HCT116 (cell line): Measurements from ENCODE around the gene ABTB2. TPM values are rescaled to one million over a fixed set of nuclear protein-coding genes. Genes with fewer than 3 reads are reported as not detected.
"Not testable (repeated sequence)": the region's sequence is repeated elsewhere in the genome, so short reads cannot be mapped to it uniquely, and the experiment has no call there.

ENCODE experiments used
- ATAC-seq: fragments of 200-7000 bp; cut with Tn5 transposase; 2 replicates; pipeline ENCODE4 v1.9.1; 2020; ENCODE audit warnings: mild to moderate bottlenecking, moderate library complexity
- BruUV-seq: library from RNA; stranded (reverse); fragments of 400-500 nt; replicated peaks from 2 replicates; lab custom pipeline; 2021; lab: Mats Ljungman, UMichigan
- CTCF ChIA-PET: fragments of 300-600 bp; sonication (Branson Sonifier 250); formaldehyde crosslinking; loops from one replicate; lab custom pipeline; 2021; ENCODE audit warnings: antibody characterized with exemption; lab: Charles Lee
- POLR2A ChIA-PET: fragments of 300-600, 350-600 bp; sonication (Branson Sonifier 250); formaldehyde crosslinking; loops from one replicate; lab custom pipeline; 2021; ENCODE audit warnings: antibody characterized with exemption; lab: Charles Lee
- RAD21 ChIA-PET, 2 experiments: fragments of 300-600 bp; sonication (Branson Sonifier 250); formaldehyde crosslinking; loops; one replicate each; lab custom pipeline; 2023; ENCODE audit warnings: low total read pairs in 2 of 2; ENCODE audit not compliant: uncharacterized antibody in 2 of 2, unreplicated experiment in 2 of 2, low non-redundant PET in 1 of 2; lab: Charles Lee
- DNase-seq: peaks from one replicate; pipeline ENCODE4 v3.0.0-alpha.2; 2010; ENCODE audit warnings: low read depth, low spot score
- H2AFZ ChIP-seq: fragments of 200-600 bp; shearing (Covaris generic), sonication (generic); 2 replicates; pipeline ENCODE4 v1.6.1; 2017; ENCODE audit warnings: low read depth, mixed run types, mixed read lengths, antibody characterized with exemption, low read length; ENCODE audit not compliant: poor library complexity, severe bottlenecking
- H3K27ac ChIP-seq: 2 replicates; pipeline ENCODE4 v1.5.1; 2012; ENCODE audit warnings: low read depth, low read length
- H3K27me3 ChIP-seq: fragments of 200-600 bp; sonication (generic); 2 replicates; pipeline ENCODE4 v1.6.1; 2016; ENCODE audit warnings: mixed run types, low read length, mixed read lengths; ENCODE audit not compliant: insufficient read depth
- H3K36me3 ChIP-seq, 2 experiments: fragments of 200-500 bp in 1 of 2; fragments of 200-600 bp in 1 of 2; sonication (Bioruptor generic) in 1 of 2; sonication (generic) in 1 of 2; 2 replicates each; pipeline versions ENCODE4 v1.5.1 to v1.6.1; 2014 to 2016; ENCODE audit warnings: low read length in 2 of 2, inconsistent platforms in 1 of 2, mixed read lengths in 1 of 2, mixed run types in 1 of 2; ENCODE audit not compliant: insufficient read depth in 2 of 2, control insufficient read depth in 1 of 2
- H3K4me1 ChIP-seq, 2 experiments: fragments of 200-600 bp in 1 of 2; sonication (generic) in 1 of 2; 2 replicates each; pipeline versions ENCODE4 v1.5.1 to v1.6.1; 2012 to 2017; ENCODE audit warnings: low read length in 2 of 2, inconsistent platforms in 1 of 2, mild to moderate bottlenecking in 1 of 2, mixed read lengths in 1 of 2, mixed run types in 1 of 2, moderate library complexity in 1 of 2; ENCODE audit not compliant: insufficient read depth in 2 of 2, control insufficient read depth in 1 of 2
- H3K4me2 ChIP-seq: fragments of 200-600 bp; sonication (generic); 2 replicates; pipeline ENCODE4 v1.6.1; 2017; ENCODE audit warnings: mixed run types, low read length, mixed read lengths
- H3K4me3 ChIP-seq, 2 experiments: fragments of 200-600 bp in 1 of 2; sonication (generic) in 1 of 2; replicated peaks in 1 of 2; 2 replicates each; pipeline ENCODE4 v1.5.1; 2011 to 2016; ENCODE audit warnings: low read length in 2 of 2, control low read depth in 1 of 2, low read depth in 1 of 2, mild to moderate bottlenecking in 1 of 2, mixed read lengths in 1 of 2, mixed run types in 1 of 2
- H3K79me2 ChIP-seq: fragments of 200-600 bp; sonication (generic); 2 replicates; pipeline ENCODE4 v1.6.1; 2017; ENCODE audit warnings: mild to moderate bottlenecking, mixed run types, low read length, moderate library complexity, mixed read lengths; ENCODE audit not compliant: insufficient read depth
- H3K9ac ChIP-seq: fragments of 200-600 bp; sonication (generic); 2 replicates; pipeline ENCODE4 v1.6.1; 2016; ENCODE audit warnings: low read length, mixed read lengths
- H3K9me2 ChIP-seq: fragments of 200-600 bp; sonication (generic), shearing (Covaris generic); 2 replicates; pipeline ENCODE4 v1.6.1; 2017; ENCODE audit warnings: mixed run types, mild to moderate bottlenecking, moderate library complexity; ENCODE audit not compliant: insufficient read depth
- H3K9me3 ChIP-seq, 2 experiments: fragments of 200-500 bp in 1 of 2; fragments of 200-600 bp in 1 of 2; sonication (Bioruptor generic) in 1 of 2; sonication (generic) in 1 of 2; 2 replicates each; pipeline ENCODE4 v1.6.1; 2014 to 2017; ENCODE audit warnings: low read length in 2 of 2, mixed read lengths in 2 of 2, inconsistent platforms in 1 of 2, low read depth in 1 of 2, mild to moderate bottlenecking in 1 of 2, mixed run types in 1 of 2, moderate library complexity in 1 of 2; ENCODE audit not compliant: control insufficient read depth in 1 of 2, insufficient read depth in 1 of 2
- H4K20me1 ChIP-seq: fragments of 200-600 bp; sonication (generic), shearing (Covaris generic); 2 replicates; pipeline ENCODE4 v1.6.1; 2017; ENCODE audit warnings: mixed run types, mild to moderate bottlenecking, moderate library complexity; ENCODE audit not compliant: insufficient read depth
- CBX3 ChIP-seq: IDR thresholded peaks from 2 replicates; pipeline ENCODE4 v1.6.1; 2012; ENCODE audit warnings: low read depth
- CEBPB ChIP-seq: IDR thresholded peaks from 2 replicates; pipeline ENCODE4 v1.6.1; 2012; ENCODE audit warnings: low read depth
- EZH2phosphoT487 ChIP-seq: fragments of 200-600 bp; IDR thresholded peaks from 2 replicates; pipeline ENCODE4 v1.6.1; 2018; ENCODE audit warnings: antibody characterized with exemption, borderline replicate concordance
- FOSL1 ChIP-seq: IDR thresholded peaks from 2 replicates; pipeline ENCODE4 v1.6.1; 2012; ENCODE audit warnings: low read depth
- RAD21 ChIP-seq: IDR thresholded peaks from 2 replicates; pipeline ENCODE4 v1.6.1; 2012; ENCODE audit warnings: low read depth, mild to moderate bottlenecking
- SP1 ChIP-seq: IDR thresholded peaks from 2 replicates; pipeline ENCODE4 v1.6.1; 2012; ENCODE audit warnings: low read depth
- ZFX ChIP-seq: fragments of 450-650 bp; IDR thresholded peaks from 2 replicates; pipeline ENCODE4 v1.6.1; 2017
- intact Hi-C: fragments of 100-400 bp; cut with micrococcal nuclease; formaldehyde crosslinking; loops from 2 replicates; pipeline ENCODE4 v1.10.0; 2022
- total RNA-seq: library from RNA; stranded (reverse); gene quantifications from one replicate; pipeline ENCODE4 v1.2.1, GENCODE V29; 2021; ENCODE audit not compliant: unreplicated experiment
- TF ChIP-seq, protein P1 (sequence below): IDR thresholded peaks from 2 replicates; pipeline ENCODE4 v1.6.1; 2012; ENCODE audit warnings: low read depth
- TF ChIP-seq, protein P2 (sequence below): IDR thresholded peaks from 2 replicates; pipeline ENCODE4 v1.6.1; 2011; ENCODE audit warnings: mild to moderate bottlenecking, low read length, moderate library complexity; ENCODE audit not compliant: insufficient replicate concordance; ENCODE audit errors: extremely low read depth
- TF ChIP-seq, protein P3 (sequence below): IDR thresholded peaks from 2 replicates; pipeline ENCODE4 v1.6.1; 2012
- TF ChIP-seq, protein P4 (sequence below), 3 experiments: fragments of 200-600 bp in 1 of 3; sonication (generic) in 1 of 3; IDR thresholded peaks in 2 of 3; conservative IDR thresholded peaks in 1 of 3; 2 replicates each; pipeline ENCODE4 v1.5.1; 2012 to 2017; ENCODE audit warnings: low read depth in 2 of 3, low read length in 2 of 3, antibody characterized with exemption in 1 of 3, borderline replicate concordance in 1 of 3, control low read depth in 1 of 3, mild to moderate bottlenecking in 1 of 3, mixed read lengths in 1 of 3, mixed run types in 1 of 3, moderate library complexity in 1 of 3; ENCODE audit not compliant: insufficient read depth in 1 of 3

ABTB2 gene
- total RNA-seq, 1 experiment from 2014 or later: 6.8 TPM

DNA sequence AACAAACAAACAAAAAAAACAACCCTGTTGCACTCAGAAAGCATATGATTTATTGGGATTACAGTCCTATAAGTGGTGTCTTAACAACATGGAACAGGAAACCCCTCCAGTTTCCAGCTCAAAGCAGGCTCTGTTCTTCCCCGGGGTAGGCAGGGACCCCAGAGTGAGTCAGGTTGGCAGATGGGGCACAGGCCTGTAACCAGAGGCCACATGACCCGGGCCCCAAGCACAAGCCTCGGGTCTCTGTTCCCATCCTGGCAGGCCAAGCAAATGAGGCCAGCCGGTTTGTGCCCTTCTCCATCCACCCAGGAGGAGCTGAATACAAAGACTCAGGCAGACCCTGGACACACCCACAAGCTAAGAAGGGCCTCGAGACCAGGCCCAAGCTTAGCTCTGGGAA lies 176.6 kb downstream of the ABTB2 start:
- no peak overlapping the region for H3K27ac ChIP-seq
- no peak overlapping the region for H3K4me2 ChIP-seq
- no peaks in the 10 kb centered on the region for H3K27me3 ChIP-seq
- no peak overlapping the region for H2AFZ ChIP-seq
- no peaks in the 10 kb centered on the region for H3K9me2 ChIP-seq
- H3K9me3 ChIP-seq: no peaks in the 10 kb centered on the region
- no peak overlapping the region for H3K9ac ChIP-seq
- H3K79me2 ChIP-seq: no peaks in the 10 kb centered on the region
- H3K4me1 ChIP-seq: no peaks in the 10 kb centered on the region
- CTCF ChIA-PET: no interaction called here
- DNase-seq (no peak), ATAC-seq (no peak)
- no peaks in the 10 kb centered on the region for H3K36me3 ChIP-seq
- POLR2A ChIA-PET: no interaction called here
- RAD21 ChIA-PET: no interaction called here
- no peak overlapping the region for H3K4me3 ChIP-seq
- TF ChIP-seq FOSL1 (no peak), ZFX (no peak), CBX3 (no peak), CEBPB (no peak), SP1 (no peak), RAD21 (no peak), EZH2phosphoT487 (no peak)
- TF ChIP-seq, protein P1, sequence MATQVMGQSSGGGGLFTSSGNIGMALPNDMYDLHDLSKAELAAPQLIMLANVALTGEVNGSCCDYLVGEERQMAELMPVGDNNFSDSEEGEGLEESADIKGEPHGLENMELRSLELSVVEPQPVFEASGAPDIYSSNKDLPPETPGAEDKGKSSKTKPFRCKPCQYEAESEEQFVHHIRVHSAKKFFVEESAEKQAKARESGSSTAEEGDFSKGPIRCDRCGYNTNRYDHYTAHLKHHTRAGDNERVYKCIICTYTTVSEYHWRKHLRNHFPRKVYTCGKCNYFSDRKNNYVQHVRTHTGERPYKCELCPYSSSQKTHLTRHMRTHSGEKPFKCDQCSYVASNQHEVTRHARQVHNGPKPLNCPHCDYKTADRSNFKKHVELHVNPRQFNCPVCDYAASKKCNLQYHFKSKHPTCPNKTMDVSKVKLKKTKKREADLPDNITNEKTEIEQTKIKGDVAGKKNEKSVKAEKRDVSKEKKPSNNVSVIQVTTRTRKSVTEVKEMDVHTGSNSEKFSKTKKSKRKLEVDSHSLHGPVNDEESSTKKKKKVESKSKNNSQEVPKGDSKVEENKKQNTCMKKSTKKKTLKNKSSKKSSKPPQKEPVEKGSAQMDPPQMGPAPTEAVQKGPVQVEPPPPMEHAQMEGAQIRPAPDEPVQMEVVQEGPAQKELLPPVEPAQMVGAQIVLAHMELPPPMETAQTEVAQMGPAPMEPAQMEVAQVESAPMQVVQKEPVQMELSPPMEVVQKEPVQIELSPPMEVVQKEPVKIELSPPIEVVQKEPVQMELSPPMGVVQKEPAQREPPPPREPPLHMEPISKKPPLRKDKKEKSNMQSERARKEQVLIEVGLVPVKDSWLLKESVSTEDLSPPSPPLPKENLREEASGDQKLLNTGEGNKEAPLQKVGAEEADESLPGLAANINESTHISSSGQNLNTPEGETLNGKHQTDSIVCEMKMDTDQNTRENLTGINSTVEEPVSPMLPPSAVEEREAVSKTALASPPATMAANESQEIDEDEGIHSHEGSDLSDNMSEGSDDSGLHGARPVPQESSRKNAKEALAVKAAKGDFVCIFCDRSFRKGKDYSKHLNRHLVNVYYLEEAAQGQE: no peak
- TF ChIP-seq, protein P2, sequence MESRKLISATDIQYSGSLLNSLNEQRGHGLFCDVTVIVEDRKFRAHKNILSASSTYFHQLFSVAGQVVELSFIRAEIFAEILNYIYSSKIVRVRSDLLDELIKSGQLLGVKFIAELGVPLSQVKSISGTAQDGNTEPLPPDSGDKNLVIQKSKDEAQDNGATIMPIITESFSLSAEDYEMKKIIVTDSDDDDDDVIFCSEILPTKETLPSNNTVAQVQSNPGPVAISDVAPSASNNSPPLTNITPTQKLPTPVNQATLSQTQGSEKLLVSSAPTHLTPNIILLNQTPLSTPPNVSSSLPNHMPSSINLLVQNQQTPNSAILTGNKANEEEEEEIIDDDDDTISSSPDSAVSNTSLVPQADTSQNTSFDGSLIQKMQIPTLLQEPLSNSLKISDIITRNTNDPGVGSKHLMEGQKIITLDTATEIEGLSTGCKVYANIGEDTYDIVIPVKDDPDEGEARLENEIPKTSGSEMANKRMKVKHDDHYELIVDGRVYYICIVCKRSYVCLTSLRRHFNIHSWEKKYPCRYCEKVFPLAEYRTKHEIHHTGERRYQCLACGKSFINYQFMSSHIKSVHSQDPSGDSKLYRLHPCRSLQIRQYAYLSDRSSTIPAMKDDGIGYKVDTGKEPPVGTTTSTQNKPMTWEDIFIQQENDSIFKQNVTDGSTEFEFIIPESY: no peak
- TF ChIP-seq, protein P3, sequence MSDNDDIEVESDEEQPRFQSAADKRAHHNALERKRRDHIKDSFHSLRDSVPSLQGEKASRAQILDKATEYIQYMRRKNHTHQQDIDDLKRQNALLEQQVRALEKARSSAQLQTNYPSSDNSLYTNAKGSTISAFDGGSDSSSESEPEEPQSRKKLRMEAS: no peak
- TF ChIP-seq, protein P4, sequence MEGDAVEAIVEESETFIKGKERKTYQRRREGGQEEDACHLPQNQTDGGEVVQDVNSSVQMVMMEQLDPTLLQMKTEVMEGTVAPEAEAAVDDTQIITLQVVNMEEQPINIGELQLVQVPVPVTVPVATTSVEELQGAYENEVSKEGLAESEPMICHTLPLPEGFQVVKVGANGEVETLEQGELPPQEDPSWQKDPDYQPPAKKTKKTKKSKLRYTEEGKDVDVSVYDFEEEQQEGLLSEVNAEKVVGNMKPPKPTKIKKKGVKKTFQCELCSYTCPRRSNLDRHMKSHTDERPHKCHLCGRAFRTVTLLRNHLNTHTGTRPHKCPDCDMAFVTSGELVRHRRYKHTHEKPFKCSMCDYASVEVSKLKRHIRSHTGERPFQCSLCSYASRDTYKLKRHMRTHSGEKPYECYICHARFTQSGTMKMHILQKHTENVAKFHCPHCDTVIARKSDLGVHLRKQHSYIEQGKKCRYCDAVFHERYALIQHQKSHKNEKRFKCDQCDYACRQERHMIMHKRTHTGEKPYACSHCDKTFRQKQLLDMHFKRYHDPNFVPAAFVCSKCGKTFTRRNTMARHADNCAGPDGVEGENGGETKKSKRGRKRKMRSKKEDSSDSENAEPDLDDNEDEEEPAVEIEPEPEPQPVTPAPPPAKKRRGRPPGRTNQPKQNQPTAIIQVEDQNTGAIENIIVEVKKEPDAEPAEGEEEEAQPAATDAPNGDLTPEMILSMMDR (IDR thresholded peaks at IDR 0.05 in 2 of 3, conservative IDR thresholded peaks at IDR 0.05 in 1 of 3; ENCODE audit: borderline replicate concordance in 1 of 3, insufficient read depth in 1 of 3, low read depth in 2 of 3, low read length in 2 of 3): no peak
- intact Hi-C loops: no loop called here
- H4K20me1 ChIP-seq: no peaks in the 10 kb centered on the region
- no TSS peak for BruUV-seq

DNA sequence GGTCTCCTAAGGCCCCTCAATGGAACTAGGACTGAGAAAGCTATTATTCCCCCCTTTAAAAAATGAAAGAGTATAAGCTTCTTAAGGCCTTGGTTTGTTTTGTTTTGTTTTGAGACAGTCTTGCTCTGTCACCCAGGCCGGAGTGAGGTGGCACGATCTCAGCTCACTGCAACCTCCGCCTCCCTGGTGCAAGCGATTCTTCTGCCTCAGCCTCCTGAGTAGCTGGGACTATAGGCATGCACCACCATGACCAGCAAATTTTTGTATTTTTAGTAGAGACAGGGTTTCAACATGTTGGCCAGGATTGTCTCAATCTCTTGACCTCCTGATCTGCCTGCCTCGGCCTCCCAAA lies 177.0 kb downstream of the ABTB2 start:
- ATAC-seq, DNase-seq, H3K9ac ChIP-seq, H3K4me3 ChIP-seq, H2AFZ ChIP-seq, H3K36me3 ChIP-seq, POLR2A ChIA-PET, H3K4me2 ChIP-seq, H3K79me2 ChIP-seq, BruUV-seq, H3K9me2 ChIP-seq, H4K20me1 ChIP-seq, CTCF ChIA-PET, intact Hi-C loops, H3K4me1 ChIP-seq, H3K27ac ChIP-seq, H3K27me3 ChIP-seq, H3K9me3 ChIP-seq, RAD21 ChIA-PET: not testable (repeated sequence)
